ENCODE data around the gene IDH1. TPM values are rescaled to one million over a fixed set of nuclear protein-coding genes. Genes with fewer than 3 reads are reported as not detected.

The IDH1 gene
- total RNA-seq, 4 donors from 2014 or later, result 22.8 to 105 (median 38.1) TPM

GRCh38 chr2:208186465-208186864, 68.4 kb downstream of the IDH1 start:
- Histone ChIP-seq H3K27ac (no peak overlapping the region), H3K4me1 (no peaks in the 10 kb centered on the region), H3K4me3 (no peak overlapping the region), H3K9me3 (no peaks in the 10 kb centered on the region), H3K36me3 (no peaks in the 10 kb centered on the region), H3K27me3 (no peaks in the 10 kb centered on the region)
- intact Hi-C loops (cut with DNase I; ENCODE audit: low total_unique reads), result no loop called here
- DNase-seq, result no peak
- TF ChIP-seq POLR2A (IDR thresholded peaks at IDR 0.05), result no peak
- no peak for TF ChIP-seq CTCF (IDR thresholded peaks at IDR 0.05)

Other genes starting within 250 kb of the IDH1 start
- 10 to 100 TPM; 20.5 to 43.4 (median 21.6) TPM for gene PLEKHM3, start 229.5 kb downstream of the IDH1 start, total RNA-seq
- not detected for gene CRYGD, start 130.5 kb downstream of the IDH1 start, total RNA-seq
- gene CRYGC, start 125.2 kb downstream of the IDH1 start, total RNA-seq, result not detected
- gene CRYGB, start 108.9 kb downstream of the IDH1 start, total RNA-seq, result not detected
- not detected for gene CRYGA, start 91.5 kb downstream of the IDH1 start, total RNA-seq
- gene C2orf80, start 65.0 kb downstream of the IDH1 start, total RNA-seq, result not detected
- 10 to 100 TPM; 11.5 to 58.8 (median 28.5) TPM for gene PIKFYVE, start 11.2 kb upstream of the IDH1 start, total RNA-seq
- gene PTH2R, start 151.7 kb upstream of the IDH1 start, total RNA-seq, result 1 to 10 TPM in 1 of 4 donors, under 1 TPM in 1, not detected in 2; 0.70 to 1.7 TPM